ENCODE results near the gene SUCLG2.

GRCh38 chr3:67593761-67594234 is 60.6 kb downstream of the SUCLG2 start:
- TF ChIP-seq POLR2A (IDR thresholded peaks at IDR 0.05; ENCODE audit: low read length) (no peak), EHF (CRISPR knock-in tag; IDR thresholded peaks at IDR 0.05) (no peak), HEYL (CRISPR knock-in tag; IDR thresholded peaks at IDR 0.05) (no peak), EP300 (IDR thresholded peaks at IDR 0.05) (no peak)
- TF ChIP-seq, protein P1, sequence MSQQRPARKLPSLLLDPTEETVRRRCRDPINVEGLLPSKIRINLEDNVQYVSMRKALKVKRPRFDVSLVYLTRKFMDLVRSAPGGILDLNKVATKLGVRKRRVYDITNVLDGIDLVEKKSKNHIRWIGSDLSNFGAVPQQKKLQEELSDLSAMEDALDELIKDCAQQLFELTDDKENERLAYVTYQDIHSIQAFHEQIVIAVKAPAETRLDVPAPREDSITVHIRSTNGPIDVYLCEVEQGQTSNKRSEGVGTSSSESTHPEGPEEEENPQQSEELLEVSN (IDR thresholded peaks at IDR 0.05; ENCODE audit: borderline replicate concordance, low read depth), result no peak
